ENCODE data around the gene SBF1. TPM values are rescaled to one million over a fixed set of nuclear protein-coding genes. Genes with fewer than 3 reads are reported as not detected.
A peak's percentile ranks its signal among the peaks of the same experiment; 100 is the strongest.

The SBF1 gene
- total RNA-seq, 2 donors from 2014 or later = 202 to 217 TPM

GRCh38 chr22:50475652-50476002, 792 bp upstream of the SBF1 start:
- H3K4me1 Mint-ChIP-seq = peaks cover 38% of the 10 kb centered on the region
- no peak for DNase-seq
- H3K36me3 Mint-ChIP-seq (ENCODE audit: low read depth) = peaks cover 3% of the 10 kb centered on the region

GRCh38 chr22:50473855-50474671, 772 bp downstream of the SBF1 start:
- ATAC-seq (no peak), DNase-seq (no peak)
- Mint-ChIP-seq H3K36me3 (ENCODE audit: low read depth) (peaks cover 3% of the 10 kb centered on the region), H3K4me1 (peaks cover 44% of the 10 kb centered on the region), H3K27me3 (no peaks in the 10 kb centered on the region), H3K4me3 (peak overlapping the region; percentile 99), H3K27ac (peak overlapping the region; percentile 97)
- H3K9me3 ChIP-seq (ENCODE audit: control insufficient read depth, low read length, poor library complexity, severe bottlenecking) = no peaks in the 10 kb centered on the region

More at GRCh38 chr22:50475652-50476002, 792 bp upstream of the SBF1 start:
- Mint-ChIP-seq H3K4me3 (peak overlapping the region; percentile 77), H3K27me3 (peaks cover 5% of the 10 kb centered on the region), H3K27ac (peak overlapping the region; percentile 79)
- ATAC-seq = no peak
- no peaks in the 10 kb centered on the region for H3K9me3 ChIP-seq (ENCODE audit: control insufficient read depth, low read length, poor library complexity, severe bottlenecking)

- Mint-ChIP-seq H3K27ac (peak overlapping the region; percentile 97), H3K36me3 (ENCODE audit: low read depth) (peaks cover 3% of the 10 kb centered on the region), H3K4me3 (peak overlapping the region; percentile 99), H3K27me3 (no peaks in the 10 kb centered on the region), H3K4me1 (peaks cover 48% of the 10 kb centered on the region)
- DNase-seq (peak in 1 of 3 donors; percentile 47), ATAC-seq (peak; percentile 16)
- H3K9me3 ChIP-seq (ENCODE audit: control insufficient read depth, low read length, poor library complexity, severe bottlenecking) = no peaks in the 10 kb centered on the region
Measured at GRCh38 chr22:50473088-50473487, 1.7 kb downstream of the SBF1 start.

GRCh38 chr22:50471962-50472361, 2.9 kb downstream of the SBF1 start:
- Mint-ChIP-seq H3K4me1 (peaks cover 47% of the 10 kb centered on the region), H3K36me3 (ENCODE audit: low read depth) (peaks cover 3% of the 10 kb centered on the region), H3K4me3 (peak overlapping the region; percentile 99)

GRCh38 chr22:50471197-50471847, 3.5 kb downstream of the SBF1 start:
- H3K27me3 Mint-ChIP-seq = no peaks in the 10 kb centered on the region
- no peak for DNase-seq
- no peak for ATAC-seq
- H3K4me3 Mint-ChIP-seq = peak overlapping the region; percentile 82
- peaks cover 50% of the 10 kb centered on the region for H3K4me1 Mint-ChIP-seq
- peak overlapping the region; percentile 97 for H3K27ac Mint-ChIP-seq
- no peaks in the 10 kb centered on the region for H3K9me3 ChIP-seq (ENCODE audit: control insufficient read depth, low read length, poor library complexity, severe bottlenecking)
- H3K36me3 Mint-ChIP-seq (ENCODE audit: low read depth) = peaks cover 7% of the 10 kb centered on the region

More at GRCh38 chr22:50471962-50472361, 2.9 kb downstream of the SBF1 start:
- DNase-seq (no peak), ATAC-seq (no peak)
- peak overlapping the region; percentile 97 for H3K27ac Mint-ChIP-seq
- H3K27me3 Mint-ChIP-seq = no peaks in the 10 kb centered on the region
- H3K9me3 ChIP-seq (ENCODE audit: control insufficient read depth, low read length, poor library complexity, severe bottlenecking) = no peaks in the 10 kb centered on the region

- Mint-ChIP-seq H3K4me1 (peaks cover 51% of the 10 kb centered on the region), H3K4me3 (peak overlapping the region; percentile 82), H3K27me3 (no peaks in the 10 kb centered on the region), H3K36me3 (ENCODE audit: low read depth) (peaks cover 7% of the 10 kb centered on the region), H3K27ac (peak overlapping the region; percentile 97)
- no peaks in the 10 kb centered on the region for H3K9me3 ChIP-seq (ENCODE audit: control insufficient read depth, low read length, poor library complexity, severe bottlenecking)
- ATAC-seq (no peak), DNase-seq (no peak)
Measured at GRCh38 chr22:50470491-50470890, 4.3 kb downstream of the SBF1 start.

GRCh38 chr22:50469377-50470305, 5.2 kb downstream of the SBF1 start:
- ATAC-seq (peak; percentile 90), DNase-seq (peak; percentile 88 to 97 (median 92))
- Mint-ChIP-seq H3K4me3 (peak overlapping the region; percentile 82), H3K4me1 (peaks cover 47% of the 10 kb centered on the region), H3K27me3 (no peaks in the 10 kb centered on the region), H3K27ac (peak overlapping the region; percentile 97), H3K36me3 (ENCODE audit: low read depth) (peaks cover 7% of the 10 kb centered on the region)
- H3K9me3 ChIP-seq (ENCODE audit: control insufficient read depth, low read length, poor library complexity, severe bottlenecking) = no peaks in the 10 kb centered on the region

GRCh38 chr22:50468626-50469025, 6.2 kb downstream of the SBF1 start:
- peaks cover 42% of the 10 kb centered on the region for H3K4me1 Mint-ChIP-seq
- H3K4me3 Mint-ChIP-seq = peak overlapping the region; percentile 82
- no peaks in the 10 kb centered on the region for H3K9me3 ChIP-seq (ENCODE audit: control insufficient read depth, low read length, poor library complexity, severe bottlenecking)
- no peaks in the 10 kb centered on the region for H3K27me3 Mint-ChIP-seq
- DNase-seq (no peak), ATAC-seq (no peak)
- H3K36me3 Mint-ChIP-seq (ENCODE audit: low read depth) = peaks cover 7% of the 10 kb centered on the region
- H3K27ac Mint-ChIP-seq = peak overlapping the region; percentile 97

- ATAC-seq (no peak), DNase-seq (no peak)
- peaks cover 35% of the 10 kb centered on the region for H3K4me1 Mint-ChIP-seq
- H3K36me3 Mint-ChIP-seq (ENCODE audit: low read depth) = peaks cover 4% of the 10 kb centered on the region
- H3K9me3 ChIP-seq (ENCODE audit: control insufficient read depth, low read length, poor library complexity, severe bottlenecking) = no peaks in the 10 kb centered on the region
- no peaks in the 10 kb centered on the region for H3K27me3 Mint-ChIP-seq
- H3K27ac Mint-ChIP-seq = peak overlapping the region; percentile 97
- no peak overlapping the region for H3K4me3 Mint-ChIP-seq
Measured at GRCh38 chr22:50467773-50468440, 6.9 kb downstream of the SBF1 start.

GRCh38 chr22:50467341-50467740, 7.5 kb downstream of the SBF1 start:
- Mint-ChIP-seq H3K36me3 (ENCODE audit: low read depth) (peaks cover 4% of the 10 kb centered on the region), H3K27ac (peak overlapping the region; percentile 74), H3K4me1 (peaks cover 31% of the 10 kb centered on the region), H3K27me3 (no peaks in the 10 kb centered on the region), H3K4me3 (no peak overlapping the region)
- ATAC-seq (no peak), DNase-seq (no peak)
- H3K9me3 ChIP-seq (ENCODE audit: control insufficient read depth, low read length, poor library complexity, severe bottlenecking) = no peaks in the 10 kb centered on the region

GRCh38 chr22:50465066-50465930, 9.5 kb downstream of the SBF1 start:
- peaks cover 16% of the 10 kb centered on the region for H3K4me1 Mint-ChIP-seq
- H3K9me3 ChIP-seq (ENCODE audit: control insufficient read depth, low read length, poor library complexity, severe bottlenecking) = no peaks in the 10 kb centered on the region
- H3K27ac Mint-ChIP-seq = no peak overlapping the region
- DNase-seq = no peak
- H3K4me3 Mint-ChIP-seq = no peak overlapping the region
- H3K36me3 Mint-ChIP-seq (ENCODE audit: low read depth) = peaks cover 7% of the 10 kb centered on the region
- ATAC-seq = no peak
- H3K27me3 Mint-ChIP-seq = no peaks in the 10 kb centered on the region

GRCh38 chr22:50464451-50464850, 10.4 kb downstream of the SBF1 start:
- ATAC-seq = no peak
- Mint-ChIP-seq H3K36me3 (ENCODE audit: low read depth) (peaks cover 7% of the 10 kb centered on the region), H3K27ac (no peak overlapping the region)

More at GRCh38 chr22:50464451-50464850, 10.4 kb downstream of the SBF1 start:
- no peaks in the 10 kb centered on the region for H3K9me3 ChIP-seq (ENCODE audit: control insufficient read depth, low read length, poor library complexity, severe bottlenecking)
- peaks cover 14% of the 10 kb centered on the region for H3K4me1 Mint-ChIP-seq
- no peak overlapping the region for H3K4me3 Mint-ChIP-seq
- DNase-seq = no peak
- H3K27me3 Mint-ChIP-seq = no peaks in the 10 kb centered on the region
